T-helper 1 cell treated with Interleukin-12 subunit alpha and Interleukin-12 subunit beta and Interleukin-4 antibody, amounts not matched to agents 30 μg/mL and 1 μg/mL, for 36 hours (primary cell): ENCODE measurements around the gene MYOM1.

ENCODE experiments used
- H3K27ac Mint-ChIP-seq: one replicate; pipeline ENCODE4 v1.8.0; 2021; ENCODE audit warnings: mild to moderate bottlenecking, mixed read lengths
- H3K27me3 Mint-ChIP-seq: one replicate; pipeline ENCODE4 v1.8.0; 2021; ENCODE audit warnings: low read depth, mixed read lengths
- H3K36me3 Mint-ChIP-seq: one replicate; pipeline ENCODE4 v1.8.0; 2021; ENCODE audit warnings: low read depth, mixed read lengths
- H3K4me1 Mint-ChIP-seq: one replicate; pipeline ENCODE4 v1.8.0; 2021; ENCODE audit warnings: low read depth, mixed read lengths
- H3K4me3 Mint-ChIP-seq: one replicate; pipeline ENCODE4 v1.8.0; 2021; ENCODE audit warnings: mild to moderate bottlenecking, moderate library complexity, mixed read lengths
- H3K9me3 Mint-ChIP-seq: one replicate; pipeline ENCODE4 v1.8.0; 2021; ENCODE audit warnings: mixed read lengths

The MYOM1 gene

GRCh38 chr18:3171631-3172030, 48.1 kb downstream of the MYOM1 start:
- Mint-ChIP-seq H3K4me1 (peaks cover 5% of the 10 kb centered on the region), H3K27ac (no peak overlapping the region), H3K27me3 (no peaks in the 10 kb centered on the region), H3K4me3 (no peak overlapping the region), H3K36me3 (no peaks in the 10 kb centered on the region), H3K9me3 (no peaks in the 10 kb centered on the region)

DNA sequence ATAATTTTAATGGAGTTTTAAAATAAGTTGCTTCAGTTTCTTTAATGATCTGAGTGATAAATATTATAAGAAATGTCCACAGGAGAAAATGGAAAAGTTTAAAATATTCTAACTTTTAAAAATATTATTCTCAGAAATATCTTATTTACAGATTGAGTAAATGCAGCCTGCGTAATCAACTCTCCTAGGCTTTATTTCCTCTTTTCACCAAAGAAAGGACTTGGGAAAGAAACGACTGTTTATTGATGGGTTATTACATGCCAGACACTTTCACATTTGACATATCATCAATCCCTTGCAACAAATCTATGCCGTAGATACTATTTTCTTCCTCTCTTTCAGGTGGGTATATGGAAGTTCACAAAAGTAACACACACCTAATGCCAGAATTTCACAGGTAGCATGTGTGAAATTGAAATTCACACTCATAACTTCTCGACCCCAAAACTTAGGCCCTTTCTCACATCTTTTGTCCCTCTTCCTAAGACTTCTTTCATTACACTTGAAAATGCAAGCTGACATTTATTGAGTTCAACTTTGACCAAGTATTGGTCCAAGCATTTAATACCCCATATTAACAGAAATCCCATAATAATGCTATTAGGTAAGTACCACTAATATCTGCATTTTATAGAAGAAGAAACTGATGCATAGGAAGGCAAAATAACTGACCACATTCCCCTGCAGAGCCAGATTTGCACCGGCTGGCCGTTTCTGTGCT, 49.2 kb downstream of the MYOM1 start:
- H3K4me1 Mint-ChIP-seq: peaks cover 5% of the 10 kb centered on the region

DNA sequence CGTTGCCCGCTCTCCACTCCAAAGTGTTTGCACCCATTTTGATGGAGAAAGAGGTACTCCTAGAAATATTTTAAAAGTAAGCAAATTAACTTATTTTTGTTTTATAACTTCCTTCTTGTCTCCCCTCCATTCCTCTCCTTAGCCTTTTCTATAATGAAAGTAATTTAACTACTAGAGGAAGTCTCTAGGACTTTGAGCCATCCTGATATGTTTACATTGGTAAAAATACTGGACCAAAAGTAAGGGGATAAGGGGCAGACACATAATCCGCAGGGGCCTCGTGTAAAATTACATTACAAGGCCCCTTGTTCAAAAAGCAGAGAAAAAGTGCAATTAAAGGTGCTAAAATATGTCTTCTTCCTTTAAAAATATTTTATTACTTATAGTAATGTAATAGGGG, 55.4 kb downstream of the MYOM1 start:
- H3K4me3 Mint-ChIP-seq: no peak overlapping the region
- H3K36me3 Mint-ChIP-seq: no peaks in the 10 kb centered on the region
- no peaks in the 10 kb centered on the region for H3K4me1 Mint-ChIP-seq
- H3K9me3 Mint-ChIP-seq: no peaks in the 10 kb centered on the region
- no peaks in the 10 kb centered on the region for H3K27me3 Mint-ChIP-seq
- H3K27ac Mint-ChIP-seq: no peak overlapping the region

More for the DNA sequence above, 49.2 kb downstream of the MYOM1 start:
- H3K4me3 Mint-ChIP-seq: no peak overlapping the region
- H3K36me3 Mint-ChIP-seq: no peaks in the 10 kb centered on the region
- no peaks in the 10 kb centered on the region for H3K9me3 Mint-ChIP-seq
- H3K27ac Mint-ChIP-seq: no peak overlapping the region
- H3K27me3 Mint-ChIP-seq: no peaks in the 10 kb centered on the region

- Mint-ChIP-seq H3K27me3 (no peaks in the 10 kb centered on the region), H3K4me3 (no peak overlapping the region), H3K36me3 (no peaks in the 10 kb centered on the region), H3K9me3 (no peaks in the 10 kb centered on the region), H3K4me1 (no peaks in the 10 kb centered on the region), H3K27ac (no peak overlapping the region)
Measured at GRCh38 chr18:3163968-3164367, 55.8 kb downstream of the MYOM1 start.

GRCh38 chr18:3162181-3162580, 57.6 kb downstream of the MYOM1 start:
- no peak overlapping the region for H3K27ac Mint-ChIP-seq
- H3K4me3 Mint-ChIP-seq: no peak overlapping the region
- no peaks in the 10 kb centered on the region for H3K4me1 Mint-ChIP-seq
- no peaks in the 10 kb centered on the region for H3K9me3 Mint-ChIP-seq
- H3K36me3 Mint-ChIP-seq: no peaks in the 10 kb centered on the region
- no peaks in the 10 kb centered on the region for H3K27me3 Mint-ChIP-seq

GRCh38 chr18:3159830-3160229, 59.9 kb downstream of the MYOM1 start:
- Mint-ChIP-seq H3K4me3 (no peak overlapping the region), H3K36me3 (no peaks in the 10 kb centered on the region), H3K27ac (no peak overlapping the region), H3K27me3 (no peaks in the 10 kb centered on the region), H3K9me3 (no peaks in the 10 kb centered on the region), H3K4me1 (no peaks in the 10 kb centered on the region)

DNA sequence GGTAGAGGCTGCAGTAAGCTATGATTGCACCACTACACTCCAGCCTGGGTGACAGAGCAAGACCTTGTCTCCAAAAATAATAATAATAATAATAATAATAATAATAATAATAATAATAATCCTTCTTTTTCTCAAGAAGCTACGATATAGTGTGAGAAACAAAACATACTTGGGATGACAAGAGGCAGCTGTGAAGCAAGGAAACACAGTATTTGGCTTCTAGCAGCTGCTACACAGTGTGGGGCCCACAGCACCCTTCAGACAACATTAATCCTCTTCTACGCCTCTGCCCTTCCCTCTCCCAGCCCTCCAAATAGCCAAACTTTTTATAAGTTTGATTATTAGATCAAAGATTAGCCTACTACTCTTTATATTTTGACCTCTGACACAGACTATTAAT, 62.2 kb downstream of the MYOM1 start:
- H3K27me3 Mint-ChIP-seq: no peaks in the 10 kb centered on the region
- no peaks in the 10 kb centered on the region for H3K9me3 Mint-ChIP-seq
- H3K36me3 Mint-ChIP-seq: no peaks in the 10 kb centered on the region
- H3K4me1 Mint-ChIP-seq: no peaks in the 10 kb centered on the region
- H3K27ac Mint-ChIP-seq: no peak overlapping the region
- no peak overlapping the region for H3K4me3 Mint-ChIP-seq

DNA sequence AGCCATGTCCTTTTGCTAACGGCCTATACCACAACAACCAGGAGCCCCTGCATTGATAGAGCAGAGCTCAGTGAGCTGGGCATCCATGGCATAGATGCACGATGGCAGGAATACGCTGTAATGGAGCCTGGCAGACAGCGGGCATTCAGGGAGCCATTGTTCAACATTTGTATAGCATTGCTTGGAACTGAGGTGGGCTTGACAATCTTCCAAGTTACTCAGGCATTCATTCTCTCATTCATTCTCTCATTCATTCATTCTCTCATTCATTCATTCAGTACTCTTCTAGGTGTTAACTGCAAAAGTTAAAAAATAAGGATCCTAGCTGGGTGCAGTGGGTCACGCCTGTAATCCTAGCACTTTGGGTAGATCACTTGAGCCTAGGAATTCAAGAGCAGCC, 62.7 kb downstream of the MYOM1 start:
- no peaks in the 10 kb centered on the region for H3K4me1 Mint-ChIP-seq
- H3K27me3 Mint-ChIP-seq: no peaks in the 10 kb centered on the region
- H3K9me3 Mint-ChIP-seq: no peaks in the 10 kb centered on the region
- H3K36me3 Mint-ChIP-seq: no peaks in the 10 kb centered on the region
- no peak overlapping the region for H3K4me3 Mint-ChIP-seq
- no peak overlapping the region for H3K27ac Mint-ChIP-seq

- H3K4me1 Mint-ChIP-seq: peaks cover 3% of the 10 kb centered on the region
- H3K9me3 Mint-ChIP-seq: no peaks in the 10 kb centered on the region
- no peaks in the 10 kb centered on the region for H3K36me3 Mint-ChIP-seq
- no peaks in the 10 kb centered on the region for H3K27me3 Mint-ChIP-seq
- H3K4me3 Mint-ChIP-seq: no peak overlapping the region
- no peak overlapping the region for H3K27ac Mint-ChIP-seq
Measured at GRCh38 chr18:3156325-3156640, 63.5 kb downstream of the MYOM1 start.

- peaks cover 6% of the 10 kb centered on the region for H3K4me1 Mint-ChIP-seq
Measured at GRCh38 chr18:3154214-3154613, 65.6 kb downstream of the MYOM1 start.

DNA sequence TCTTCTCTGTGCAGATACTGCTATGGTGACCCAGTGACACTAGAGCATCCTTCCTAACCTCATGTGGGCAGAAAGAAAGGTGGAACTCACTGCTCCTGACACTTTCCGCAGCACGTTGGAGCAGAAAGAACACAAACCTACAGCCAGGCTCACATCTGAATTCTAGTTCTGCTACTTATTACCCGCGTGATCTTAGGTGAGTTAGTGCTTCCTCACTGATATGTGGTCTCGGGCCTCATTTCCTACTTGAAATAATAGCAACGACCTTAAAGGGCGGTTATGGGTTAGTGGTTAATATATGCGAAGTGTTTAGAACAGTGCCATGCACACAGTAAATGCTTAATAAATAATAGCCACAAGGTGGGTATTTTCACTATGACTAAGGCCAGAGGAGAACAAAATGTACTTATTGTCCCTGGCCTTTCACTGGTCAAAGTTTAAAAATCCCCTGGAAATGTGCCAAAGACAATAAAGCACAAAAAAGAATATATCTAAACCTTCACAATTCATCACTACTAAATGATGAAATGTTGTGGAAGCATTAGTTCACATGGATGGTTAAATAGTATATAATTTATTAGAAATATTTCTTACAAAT, 66.6 kb downstream of the MYOM1 start:
- no peaks in the 10 kb centered on the region for H3K27me3 Mint-ChIP-seq
- H3K9me3 Mint-ChIP-seq: no peaks in the 10 kb centered on the region
- H3K4me3 Mint-ChIP-seq: no peak overlapping the region
- no peaks in the 10 kb centered on the region for H3K36me3 Mint-ChIP-seq
- no peak overlapping the region for H3K27ac Mint-ChIP-seq
- H3K4me1 Mint-ChIP-seq: peaks cover 6% of the 10 kb centered on the region

More at GRCh38 chr18:3154214-3154613, 65.6 kb downstream of the MYOM1 start:
- Mint-ChIP-seq H3K27ac (no peak overlapping the region), H3K27me3 (no peaks in the 10 kb centered on the region), H3K36me3 (no peaks in the 10 kb centered on the region), H3K4me3 (no peak overlapping the region), H3K9me3 (no peaks in the 10 kb centered on the region)

DNA sequence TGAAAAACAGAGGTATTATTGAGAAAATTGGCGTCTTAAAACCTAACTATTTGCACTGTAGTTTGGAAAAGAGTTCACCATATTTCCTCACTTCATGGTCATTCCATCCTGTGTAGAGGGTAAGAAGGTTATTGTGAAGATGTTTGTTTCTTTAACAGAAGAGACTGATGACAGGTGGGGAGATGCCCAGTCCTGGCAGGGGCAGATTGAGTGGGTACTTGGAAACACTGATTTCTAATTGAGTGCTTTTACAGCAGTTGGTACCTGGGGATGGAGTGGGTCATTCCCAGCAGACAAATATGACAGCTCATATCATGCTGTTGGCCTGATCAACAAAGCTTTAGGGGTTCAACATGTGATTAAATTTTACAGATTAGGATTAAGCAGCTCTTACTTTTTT, 67.5 kb downstream of the MYOM1 start:
- Mint-ChIP-seq H3K4me1 (peaks cover 6% of the 10 kb centered on the region), H3K9me3 (no peaks in the 10 kb centered on the region), H3K27ac (no peak overlapping the region), H3K36me3 (no peaks in the 10 kb centered on the region), H3K4me3 (no peak overlapping the region), H3K27me3 (no peaks in the 10 kb centered on the region)

GRCh38 chr18:3151399-3152264, 68.1 kb downstream of the MYOM1 start:
- Mint-ChIP-seq H3K27ac (no peak overlapping the region), H3K4me1 (peaks cover 6% of the 10 kb centered on the region), H3K4me3 (no peak overlapping the region), H3K27me3 (no peaks in the 10 kb centered on the region), H3K9me3 (no peaks in the 10 kb centered on the region), H3K36me3 (no peaks in the 10 kb centered on the region)

DNA sequence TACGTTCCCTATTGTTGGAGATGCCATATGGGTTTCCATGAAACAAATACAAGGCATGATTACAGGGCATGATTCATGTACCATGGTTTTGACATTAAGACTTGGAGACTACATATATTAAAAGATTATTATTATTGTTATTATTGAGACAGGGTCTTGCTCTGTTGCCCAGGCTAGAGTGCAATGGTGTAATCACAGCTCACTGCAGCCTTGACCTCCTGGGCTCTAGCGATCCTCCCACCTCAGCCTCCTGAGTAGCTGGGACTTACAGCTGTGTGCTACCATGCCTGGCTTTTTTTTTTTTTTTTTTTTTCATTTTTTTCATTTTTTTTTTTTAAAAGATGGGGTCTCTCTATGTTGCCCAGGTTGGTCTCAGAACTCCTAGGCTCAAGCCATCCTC, 69.1 kb downstream of the MYOM1 start:
- H3K27ac Mint-ChIP-seq: no peak overlapping the region
- no peaks in the 10 kb centered on the region for H3K36me3 Mint-ChIP-seq
- no peak overlapping the region for H3K4me3 Mint-ChIP-seq
- peaks cover 6% of the 10 kb centered on the region for H3K4me1 Mint-ChIP-seq
- peaks cover under 1% of the 10 kb centered on the region for H3K27me3 Mint-ChIP-seq
- H3K9me3 Mint-ChIP-seq: no peaks in the 10 kb centered on the region

DNA sequence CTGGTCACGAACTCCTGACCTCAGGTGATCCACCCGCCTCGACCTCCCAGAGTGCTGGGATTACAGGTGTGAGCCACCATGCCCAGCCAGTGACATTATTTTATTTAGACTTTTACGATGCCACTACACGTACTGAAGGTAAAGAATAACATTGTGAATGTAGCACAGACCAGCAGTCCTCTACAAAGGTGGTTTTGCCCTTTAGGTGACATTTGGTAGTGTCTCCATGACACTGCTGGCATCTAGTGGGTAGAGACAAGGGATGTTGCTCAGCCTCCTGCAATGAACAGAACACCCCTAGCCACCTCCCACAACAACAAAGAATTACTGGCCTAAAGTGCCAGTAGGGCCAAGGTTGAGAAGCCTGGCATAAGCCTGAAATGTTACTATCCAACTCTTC, 69.5 kb downstream of the MYOM1 start:
- no peak overlapping the region for H3K4me3 Mint-ChIP-seq
- no peaks in the 10 kb centered on the region for H3K9me3 Mint-ChIP-seq
- no peaks in the 10 kb centered on the region for H3K36me3 Mint-ChIP-seq
- peaks cover 6% of the 10 kb centered on the region for H3K4me1 Mint-ChIP-seq
- H3K27ac Mint-ChIP-seq: no peak overlapping the region
- peaks cover 3% of the 10 kb centered on the region for H3K27me3 Mint-ChIP-seq
